HepG2 (cell line): ENCODE results near the gene SLC25A17.

Experiments
- ATF7 ChIP-seq, 2 experiments: fragments of 450-650 bp in 1 of 2; sonication (generic) in 1 of 2; formaldehyde crosslinking in 1 of 2; IDR thresholded peaks; 2 replicates each; pipeline versions ENCODE4 v1.4.0 to v1.6.1; 2016 to 2020; ENCODE audit warnings: antibody characterized with exemption in 1 of 2, mild to moderate bottlenecking in 1 of 2, missing genetic modification reagents in 1 of 2
- BHLHE40 ChIP-seq: IDR thresholded peaks from 2 replicates; pipeline ENCODE4 v1.6.1; 2011; ENCODE audit warnings: low read length, improper control_type of control experiment
- CBX1 ChIP-seq: IDR thresholded peaks from one replicate; pipeline ENCODE4 v1.6.1; 2016; ENCODE audit warnings: antibody characterized with exemption, low read depth
- CREB1 ChIP-seq, 2 experiments: fragments of 450-650 bp in 1 of 2; IDR thresholded peaks; 2 replicates each; pipeline ENCODE4 v1.6.1; 2016 to 2017; ENCODE audit warnings: control low read depth in 1 of 2, mild to moderate bottlenecking in 1 of 2, missing compliant biosample characterization in 1 of 2, missing genetic modification characterization in 1 of 2
- CTCF ChIP-seq: sonication (generic); formaldehyde crosslinking; IDR thresholded peaks from 2 replicates; pipeline ENCODE4 v1.5.0; 2020; ENCODE audit warnings: mild to moderate bottlenecking, missing genetic modification reagents, moderate library complexity
- GABPA ChIP-seq, 2 experiments: IDR thresholded peaks; 2 replicates each; pipeline ENCODE4 v1.6.1; 2011 to 2016; ENCODE audit warnings: low read depth in 2 of 2, low read length in 1 of 2, missing biosample characterization in 1 of 2, missing genetic modification characterization in 1 of 2
- TARDBP ChIP-seq: sonication (generic); formaldehyde crosslinking; IDR thresholded peaks from 2 replicates; pipeline ENCODE4 v1.8.0; 2022; ENCODE audit warnings: mild to moderate bottlenecking, missing genetic modification reagents
- TRAFD1 ChIP-seq: sonication (generic); formaldehyde crosslinking; IDR thresholded peaks from 2 replicates; pipeline ENCODE4 v1.5.1; 2020; ENCODE audit warnings: missing genetic modification reagents, mild to moderate bottlenecking, borderline replicate concordance
- ZNF296 ChIP-seq: sonication (generic); formaldehyde crosslinking; conservative IDR thresholded peaks from 2 replicates; pipeline ENCODE4 v1.5.0; 2020; ENCODE audit warnings: mild to moderate bottlenecking, missing genetic modification reagents
- TF ChIP-seq, protein P1 (sequence below): IDR thresholded peaks from 2 replicates; pipeline ENCODE4 v1.6.1; 2016; ENCODE audit warnings: low read depth

GRCh38 chr22:40818192-40818746 lies 877 bp downstream of the SLC25A17 start:
- TF ChIP-seq CTCF (CRISPR knock-in tag) (no peak), GABPA (IDR thresholded peaks at IDR 0.05; ENCODE audit: low read depth, low read length) (no peak), GABPA (CRISPR knock-in tag; IDR thresholded peaks at IDR 0.05; ENCODE audit: low read depth) (no peak), ZNF296 (CRISPR knock-in tag) (no peak), TRAFD1 (no peak), BHLHE40 (no peak), CREB1 (IDR thresholded peaks at IDR 0.05) (no peak), CREB1 (CRISPR knock-in tag; IDR thresholded peaks at IDR 0.05) (no peak), CBX1 (no peak), TARDBP (CRISPR knock-in tag) (no peak), ATF7 (IDR thresholded peaks at IDR 0.05) (no peak), ATF7 (CRISPR knock-in tag; IDR thresholded peaks at IDR 0.05) (no peak)
- TF ChIP-seq, protein P1, sequence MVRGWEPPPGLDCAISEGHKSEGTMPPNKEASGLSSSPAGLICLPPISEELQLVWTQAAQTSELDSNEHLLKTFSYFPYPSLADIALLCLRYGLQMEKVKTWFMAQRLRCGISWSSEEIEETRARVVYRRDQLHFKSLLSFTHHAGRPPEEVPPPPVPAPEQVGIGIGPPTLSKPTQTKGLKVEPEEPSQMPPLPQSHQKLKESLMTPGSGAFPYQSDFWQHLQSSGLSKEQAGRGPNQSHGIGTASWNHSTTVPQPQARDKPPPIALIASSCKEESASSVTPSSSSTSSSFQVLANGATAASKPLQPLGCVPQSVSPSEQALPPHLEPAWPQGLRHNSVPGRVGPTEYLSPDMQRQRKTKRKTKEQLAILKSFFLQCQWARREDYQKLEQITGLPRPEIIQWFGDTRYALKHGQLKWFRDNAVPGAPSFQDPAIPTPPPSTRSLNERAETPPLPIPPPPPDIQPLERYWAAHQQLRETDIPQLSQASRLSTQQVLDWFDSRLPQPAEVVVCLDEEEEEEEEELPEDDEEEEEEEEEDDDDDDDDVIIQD (CRISPR knock-in tag) = no peak
